Ovary (tissue), 3 donors: ENCODE results near the gene PAFAH2.

Source experiments
- EP300 ChIP-seq: sonication (generic); formaldehyde crosslinking; IDR thresholded peaks from one replicate; pipeline ENCODE4 v1.6.1; 2017; ENCODE audit warnings: antibody characterized with exemption
- POLR2A ChIP-seq: fragments of 450-650 bp; IDR thresholded peaks from one replicate; pipeline ENCODE4 v1.6.1; 2017; ENCODE audit warnings: antibody characterized with exemption, mild to moderate bottlenecking, moderate library complexity
- TF ChIP-seq, protein P1 (sequence below), 3 donors: fragments of 450-650 bp in 2 of 3; fragments of 200-600 bp in 1 of 3; IDR thresholded peaks; one replicate each; pipeline versions ENCODE4 v1.5.1 to v1.8.0; 2016 to 2022; ENCODE audit warnings: antibody characterized with exemption in 3 of 3, mild to moderate bottlenecking in 1 of 3
- donor health status: DM: no; HTN: no; CAD: no.

GRCh38 chr1:25912076-25912831, 85.6 kb downstream of the PAFAH2 start:
- TF ChIP-seq, protein P1, sequence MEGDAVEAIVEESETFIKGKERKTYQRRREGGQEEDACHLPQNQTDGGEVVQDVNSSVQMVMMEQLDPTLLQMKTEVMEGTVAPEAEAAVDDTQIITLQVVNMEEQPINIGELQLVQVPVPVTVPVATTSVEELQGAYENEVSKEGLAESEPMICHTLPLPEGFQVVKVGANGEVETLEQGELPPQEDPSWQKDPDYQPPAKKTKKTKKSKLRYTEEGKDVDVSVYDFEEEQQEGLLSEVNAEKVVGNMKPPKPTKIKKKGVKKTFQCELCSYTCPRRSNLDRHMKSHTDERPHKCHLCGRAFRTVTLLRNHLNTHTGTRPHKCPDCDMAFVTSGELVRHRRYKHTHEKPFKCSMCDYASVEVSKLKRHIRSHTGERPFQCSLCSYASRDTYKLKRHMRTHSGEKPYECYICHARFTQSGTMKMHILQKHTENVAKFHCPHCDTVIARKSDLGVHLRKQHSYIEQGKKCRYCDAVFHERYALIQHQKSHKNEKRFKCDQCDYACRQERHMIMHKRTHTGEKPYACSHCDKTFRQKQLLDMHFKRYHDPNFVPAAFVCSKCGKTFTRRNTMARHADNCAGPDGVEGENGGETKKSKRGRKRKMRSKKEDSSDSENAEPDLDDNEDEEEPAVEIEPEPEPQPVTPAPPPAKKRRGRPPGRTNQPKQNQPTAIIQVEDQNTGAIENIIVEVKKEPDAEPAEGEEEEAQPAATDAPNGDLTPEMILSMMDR (IDR thresholded peaks at IDR 0.05) = no peak
- TF ChIP-seq POLR2A = no peak
- TF ChIP-seq EP300 = no peak
